Epithelial cell of proximal tubule (primary cell): Measurements from ENCODE around the gene SNRNP25. TPM values are rescaled to one million over a fixed set of nuclear protein-coding genes. Genes with fewer than 3 reads are reported as not detected.
A peak's percentile ranks its signal among the peaks of the same experiment; 100 is the strongest.

ENCODE experiments used
- DNase-seq: peaks from one replicate; pipeline ENCODE4 v3.0.0-alpha.2; 2011; ENCODE audit warnings: low read depth
- H3K4me3 ChIP-seq: 2 replicates; pipeline ENCODE4 v1.5.1; 2011; ENCODE audit warnings: low read depth, mild to moderate bottlenecking, low read length
- CTCF ChIP-seq: conservative IDR thresholded peaks from 2 replicates; pipeline ENCODE4 v1.5.1; 2012; ENCODE audit warnings: low read depth, mild to moderate bottlenecking, low read length
- total RNA-seq: library from RNA; depleted of rRNA; stranded (reverse); fragments of >200 nt; gene quantifications from 2 replicates; pipeline ENCODE4 v1.2.3, GENCODE V29; 2015

Gene SNRNP25
- total RNA-seq, 1 donor from 2014 or later = 53.9 TPM

DNA sequence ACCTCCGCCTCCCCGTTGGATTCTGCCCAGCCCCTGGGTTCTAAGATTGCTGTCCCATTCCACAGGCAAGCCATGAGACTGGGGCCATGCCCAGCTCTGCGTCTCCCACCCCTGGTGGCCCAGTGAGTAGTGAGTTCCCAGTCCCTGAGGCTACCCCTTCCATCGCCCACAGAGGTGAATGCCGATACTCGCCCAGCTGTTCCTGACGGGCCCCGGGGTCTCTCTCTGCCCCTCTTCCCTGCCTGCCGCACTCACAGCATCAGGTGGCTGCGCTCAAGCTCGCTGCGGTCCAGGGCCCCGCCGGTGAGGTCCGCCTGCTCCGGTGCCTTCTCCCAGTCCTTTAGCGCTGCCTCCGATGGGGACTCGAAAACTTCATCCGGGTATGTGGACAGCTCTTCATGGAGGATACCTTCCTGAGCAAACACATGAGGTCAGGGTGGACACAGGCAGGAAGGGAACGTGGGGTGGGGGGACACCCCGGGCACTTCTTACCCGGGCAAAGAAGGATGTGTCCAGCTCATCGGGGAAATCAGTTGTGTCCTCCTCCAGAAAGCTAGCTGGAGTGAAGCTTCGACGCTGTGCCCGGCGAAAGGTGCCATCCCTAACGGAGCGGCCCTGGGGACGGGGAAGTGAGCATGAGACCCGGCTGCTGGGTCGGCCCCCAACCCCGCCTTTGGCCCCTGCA is 8.8 kb downstream of the SNRNP25 start:
- H3K4me3 ChIP-seq = no peak overlapping the region
- TF ChIP-seq CTCF = no peak
- no peak for DNase-seq

- TF ChIP-seq CTCF = no peak
- H3K4me3 ChIP-seq = no peak overlapping the region
- DNase-seq = no peak
Observed at GRCh38 chr16:62968-63391, 9.4 kb downstream of the SNRNP25 start.

DNA sequence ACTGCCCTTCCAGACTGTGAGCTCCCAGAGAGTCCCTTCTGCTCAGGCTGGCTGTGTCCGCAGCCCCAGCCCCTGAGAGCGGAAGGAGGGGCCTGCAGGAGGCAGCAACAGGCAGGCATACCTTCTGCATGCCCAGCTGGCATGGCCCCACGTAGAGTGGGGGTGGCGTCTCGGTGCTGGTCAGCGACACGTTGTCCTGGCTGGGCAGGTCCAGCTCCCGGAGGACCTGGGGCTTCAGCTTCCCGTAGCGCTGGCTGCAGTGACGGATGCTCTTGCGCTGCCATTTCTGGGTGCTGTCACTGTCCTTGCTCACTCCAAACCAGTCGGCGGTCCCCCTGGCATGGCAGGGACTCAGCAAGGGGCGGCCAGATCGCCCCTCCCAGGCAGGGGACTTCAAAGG is 9.8 kb downstream of the SNRNP25 start:
- H3K4me3 ChIP-seq = no peak overlapping the region
- DNase-seq = no peak
- TF ChIP-seq CTCF = no peak

DNA sequence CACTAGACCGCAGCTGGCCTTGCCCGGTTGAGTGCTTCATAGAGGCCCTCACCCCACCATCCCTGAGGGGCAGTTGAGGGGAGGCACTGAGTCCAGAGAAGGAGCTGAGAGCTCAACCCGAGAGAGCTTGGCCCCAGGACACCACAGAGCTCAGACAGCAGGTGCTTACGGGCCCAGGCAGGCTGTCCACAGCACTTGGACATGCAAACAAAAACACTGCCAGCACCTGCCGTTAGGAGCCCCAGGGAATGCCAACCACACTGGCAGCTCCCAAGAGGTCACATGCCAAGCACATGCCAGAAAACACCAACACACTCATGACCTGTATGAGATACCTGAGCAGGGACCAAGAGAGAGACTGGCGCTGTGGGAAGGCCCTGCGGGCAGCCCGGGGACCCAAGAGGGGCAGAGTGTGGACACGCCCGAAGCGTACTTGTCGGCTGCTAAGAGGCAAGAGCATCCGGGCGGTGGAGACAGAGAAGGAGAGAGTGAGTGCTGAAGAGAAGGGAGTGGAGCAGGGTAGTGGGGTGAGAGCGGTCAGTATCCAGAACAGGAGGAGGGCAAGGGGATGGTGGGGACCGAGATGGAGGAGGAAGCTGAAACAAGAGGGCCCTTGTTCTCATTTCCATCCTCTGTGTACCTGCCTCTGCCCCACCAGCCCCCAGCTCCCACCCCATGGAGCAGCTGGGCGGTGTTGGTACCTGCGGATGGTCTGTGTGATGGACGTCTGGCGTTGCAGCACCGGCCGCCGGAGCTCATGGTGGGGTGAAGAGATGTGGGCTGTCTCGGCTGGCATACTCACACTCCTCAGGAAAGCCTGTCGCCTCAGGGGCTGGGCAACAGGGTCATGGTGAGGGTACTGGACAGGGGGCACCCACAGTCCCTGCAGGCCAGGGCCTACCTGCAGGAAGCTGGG is 10.6 kb downstream of the SNRNP25 start:
- DNase-seq = no peak
- no peak overlapping the region for H3K4me3 ChIP-seq
- no peak for TF ChIP-seq CTCF

DNA sequence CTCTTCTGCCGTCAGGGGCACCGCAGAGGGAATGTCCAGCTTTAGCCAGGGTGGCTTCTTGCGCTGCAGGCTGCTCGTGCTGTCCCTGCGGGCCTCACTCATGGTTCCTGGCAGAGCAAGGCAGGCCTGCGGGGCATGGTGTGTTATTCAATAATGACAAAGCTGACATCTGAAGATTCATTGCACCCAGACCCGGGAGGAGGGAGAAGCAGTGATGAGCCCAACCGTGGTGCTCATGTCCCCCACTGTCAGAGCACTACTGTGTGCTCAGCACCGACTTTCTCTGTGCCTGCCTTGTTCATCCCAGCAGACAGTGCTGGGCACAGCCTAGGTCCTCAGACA is 11.3 kb downstream of the SNRNP25 start:
- H3K4me3 ChIP-seq = no peak overlapping the region
- no peak for TF ChIP-seq CTCF
- no peak for DNase-seq

GRCh38 chr16:65745-66144 is 12.1 kb downstream of the SNRNP25 start:
- DNase-seq = no peak
- TF ChIP-seq CTCF = peak; percentile 95
- no peak overlapping the region for H3K4me3 ChIP-seq
